Natural killer cell (primary cell): ENCODE measurements around the gene ARRDC1. TPM values are rescaled to one million over a fixed set of nuclear protein-coding genes. Genes with fewer than 3 reads are reported as not detected.

Source experiments
- ATAC-seq, 3 donors: fragments of 150-1000 bp in 2 of 3; fragments of 200-7000 bp in 1 of 3; cut with Tn5 transposase; 1 replicate in 1 of 3; 2 replicates in 2 of 3; pipeline ENCODE4 v1.10.0; 2021; ENCODE audit warnings: mild to moderate bottlenecking in 2 of 3, moderate library complexity in 2 of 3
- DNase-seq, 2 donors: peaks; one replicate each; pipeline versions ENCODE4 v3.0.0 to v3.0.0-alpha.2; 2013 to 2021; ENCODE audit warnings: mixed read lengths in 1 of 2
- H3K27ac ChIP-seq: one replicate; pipeline ENCODE4 v1.5.1; 2013; ENCODE audit warnings: mild to moderate bottlenecking, low read length
- H3K27me3 ChIP-seq: one replicate; pipeline ENCODE4 v1.6.1; 2013; ENCODE audit warnings: low read length; ENCODE audit not compliant: control insufficient read depth, insufficient read depth
- H3K36me3 ChIP-seq: one replicate; pipeline ENCODE4 v1.6.1; 2013; ENCODE audit warnings: low read length; ENCODE audit not compliant: control insufficient read depth, insufficient read depth
- H3K4me1 ChIP-seq: one replicate; pipeline ENCODE4 v1.6.1; 2013; ENCODE audit warnings: low read length; ENCODE audit not compliant: control insufficient read depth, insufficient read depth
- H3K4me3 ChIP-seq: one replicate; pipeline ENCODE4 v1.5.1; 2013; ENCODE audit warnings: low read length
- H3K9me3 ChIP-seq: one replicate; pipeline ENCODE4 v1.6.1; 2013; ENCODE audit warnings: low read length; ENCODE audit not compliant: control insufficient read depth, insufficient read depth
- H3K27ac Mint-ChIP-seq, 2 donors: one replicate each; pipeline ENCODE4 v1.8.0; 2022; ENCODE audit warnings: mild to moderate bottlenecking in 2 of 2, mixed read lengths in 2 of 2, moderate library complexity in 1 of 2
- H3K27me3 Mint-ChIP-seq, 2 donors: one replicate each; pipeline ENCODE4 v1.8.0; 2022; ENCODE audit warnings: low read depth in 2 of 2, mixed read lengths in 2 of 2
- H3K36me3 Mint-ChIP-seq: one replicate; pipeline ENCODE4 v1.8.0; 2022; ENCODE audit warnings: mixed read lengths
- H3K4me1 Mint-ChIP-seq, 2 donors: one replicate each; pipeline ENCODE4 v1.8.0; 2022; ENCODE audit warnings: mixed read lengths in 2 of 2
- H3K4me3 Mint-ChIP-seq: one replicate; pipeline ENCODE4 v1.8.0; 2022; ENCODE audit warnings: mild to moderate bottlenecking, moderate library complexity, mixed read lengths
- H3K9me3 Mint-ChIP-seq, 2 donors: one replicate each; pipeline ENCODE4 v1.8.0; 2022; ENCODE audit warnings: mixed read lengths in 2 of 2
- WGBS: methylation state at CpG from one replicate; pipeline ENCODE4 v1.1.7; 2013; ENCODE audit warnings: missing lambda C conversion rate; ENCODE audit not compliant: insufficient coverage; 5-methylcytosine and 5-hydroxymethylcytosine counted together
- intact Hi-C: fragments of 100-400 bp; cut with micrococcal nuclease; formaldehyde crosslinking; loops from one replicate; pipeline ENCODE4 v1.14.2; 2022
- total RNA-seq, 4 donors: library from RNA; stranded (reverse); fragments of 120-200 nt in 1 of 4; gene quantifications; one replicate each; pipeline versions ENCODE4 v1.2.3 to v1.2.4, GENCODE V29; 2013 to 2022
- TF ChIP-seq, protein P1 (sequence below): fragments of 200-600 bp; IDR thresholded peaks from one replicate; pipeline ENCODE4 v1.8.0; 2022; ENCODE audit warnings: antibody characterized with exemption

ARRDC1 gene
- total RNA-seq, 3 donors from 2014 or later (not counting 1 experiment from before 2014, with no cell fraction given): 80.7 to 105 (median 92.9) TPM

- Mint-ChIP-seq H3K27ac (no peak overlapping the region), H3K36me3 (no peaks in the 10 kb centered on the region), H3K27me3 (no peaks in the 10 kb centered on the region), H3K4me1 (peaks cover 7 to 20% of the 10 kb centered on the region in 2 donors), H3K9me3 (no peaks in the 10 kb centered on the region), H3K4me3 (no peak overlapping the region)
- Histone ChIP-seq H3K27ac (no peak overlapping the region), H3K27me3 (no peaks in the 10 kb centered on the region), H3K4me1 (peaks cover 32% of the 10 kb centered on the region), H3K36me3 (peaks cover 21% of the 10 kb centered on the region), H3K9me3 (no peaks in the 10 kb centered on the region), H3K4me3 (no peak overlapping the region)
- 84% methylated on average over 8 of the region's 8 CpGs for WGBS
- TF ChIP-seq, protein P1, sequence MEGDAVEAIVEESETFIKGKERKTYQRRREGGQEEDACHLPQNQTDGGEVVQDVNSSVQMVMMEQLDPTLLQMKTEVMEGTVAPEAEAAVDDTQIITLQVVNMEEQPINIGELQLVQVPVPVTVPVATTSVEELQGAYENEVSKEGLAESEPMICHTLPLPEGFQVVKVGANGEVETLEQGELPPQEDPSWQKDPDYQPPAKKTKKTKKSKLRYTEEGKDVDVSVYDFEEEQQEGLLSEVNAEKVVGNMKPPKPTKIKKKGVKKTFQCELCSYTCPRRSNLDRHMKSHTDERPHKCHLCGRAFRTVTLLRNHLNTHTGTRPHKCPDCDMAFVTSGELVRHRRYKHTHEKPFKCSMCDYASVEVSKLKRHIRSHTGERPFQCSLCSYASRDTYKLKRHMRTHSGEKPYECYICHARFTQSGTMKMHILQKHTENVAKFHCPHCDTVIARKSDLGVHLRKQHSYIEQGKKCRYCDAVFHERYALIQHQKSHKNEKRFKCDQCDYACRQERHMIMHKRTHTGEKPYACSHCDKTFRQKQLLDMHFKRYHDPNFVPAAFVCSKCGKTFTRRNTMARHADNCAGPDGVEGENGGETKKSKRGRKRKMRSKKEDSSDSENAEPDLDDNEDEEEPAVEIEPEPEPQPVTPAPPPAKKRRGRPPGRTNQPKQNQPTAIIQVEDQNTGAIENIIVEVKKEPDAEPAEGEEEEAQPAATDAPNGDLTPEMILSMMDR: no peak
- intact Hi-C loops: no loop called here
- DNase-seq: no peak
- ATAC-seq: no peak
Observed at GRCh38 chr9:137612741-137613142, 7.3 kb downstream of the ARRDC1 start.

GRCh38 chr9:137613259-137613658 is 7.8 kb downstream of the ARRDC1 start:
- no peak for ATAC-seq
- H3K4me3 ChIP-seq: no peak overlapping the region
- Mint-ChIP-seq H3K27ac (no peak overlapping the region), H3K36me3 (no peaks in the 10 kb centered on the region), H3K4me1 (peaks cover 11 to 24% of the 10 kb centered on the region in 2 donors), H3K27me3 (no peaks in the 10 kb centered on the region), H3K4me3 (no peak overlapping the region), H3K9me3 (no peaks in the 10 kb centered on the region)
- TF ChIP-seq, protein P1: no peak
- H3K4me1 ChIP-seq: peaks cover 32% of the 10 kb centered on the region
- 95% methylated on average over 5 of the region's 5 CpGs for WGBS
- intact Hi-C loops: no loop called here
- H3K36me3 ChIP-seq: peaks cover 21% of the 10 kb centered on the region
- H3K27ac ChIP-seq: no peak overlapping the region
- DNase-seq: no peak
- no peaks in the 10 kb centered on the region for H3K9me3 ChIP-seq
- H3K27me3 ChIP-seq: no peaks in the 10 kb centered on the region

GRCh38 chr9:137613738-137614523 is 8.4 kb downstream of the ARRDC1 start:
- H3K27ac Mint-ChIP-seq: no peak overlapping the region
- intact Hi-C loops: no loop called here
- ATAC-seq (no peak), DNase-seq (no peak)
- Histone ChIP-seq H3K9me3 (no peaks in the 10 kb centered on the region), H3K4me3 (no peak overlapping the region), H3K27ac (no peak overlapping the region), H3K27me3 (no peaks in the 10 kb centered on the region), H3K36me3 (peaks cover 21% of the 10 kb centered on the region), H3K4me1 (peaks cover 28% of the 10 kb centered on the region)
- no peaks in the 10 kb centered on the region for H3K9me3 Mint-ChIP-seq
- TF ChIP-seq, protein P1: no peak
- H3K36me3 Mint-ChIP-seq: no peaks in the 10 kb centered on the region
- 97% methylated on average over 27 of the region's 27 CpGs for WGBS
- H3K27me3 Mint-ChIP-seq: no peaks in the 10 kb centered on the region
- peaks cover 11 to 24% of the 10 kb centered on the region in 2 donors for H3K4me1 Mint-ChIP-seq
- no peak overlapping the region for H3K4me3 Mint-ChIP-seq
